PFSK-1 (cell line): ENCODE measurements around the gene TADA1.

ENCODE experiments used
- POLR2AphosphoS5 ChIP-seq: IDR thresholded peaks from 2 replicates; pipeline ENCODE4 v1.6.1; 2012; ENCODE audit warnings: low read depth, mild to moderate bottlenecking, control low read depth, low read length, moderate library complexity
- SIN3A ChIP-seq: IDR thresholded peaks from 2 replicates; pipeline ENCODE4 v1.6.1; 2012; ENCODE audit warnings: mild to moderate bottlenecking, low read length, moderate library complexity, borderline replicate concordance; ENCODE audit not compliant: insufficient read depth
- TAF1 ChIP-seq: IDR thresholded peaks from 2 replicates; pipeline ENCODE4 v1.6.1; 2012; ENCODE audit warnings: low read length, control low read depth, borderline replicate concordance; ENCODE audit not compliant: insufficient read depth

DNA sequence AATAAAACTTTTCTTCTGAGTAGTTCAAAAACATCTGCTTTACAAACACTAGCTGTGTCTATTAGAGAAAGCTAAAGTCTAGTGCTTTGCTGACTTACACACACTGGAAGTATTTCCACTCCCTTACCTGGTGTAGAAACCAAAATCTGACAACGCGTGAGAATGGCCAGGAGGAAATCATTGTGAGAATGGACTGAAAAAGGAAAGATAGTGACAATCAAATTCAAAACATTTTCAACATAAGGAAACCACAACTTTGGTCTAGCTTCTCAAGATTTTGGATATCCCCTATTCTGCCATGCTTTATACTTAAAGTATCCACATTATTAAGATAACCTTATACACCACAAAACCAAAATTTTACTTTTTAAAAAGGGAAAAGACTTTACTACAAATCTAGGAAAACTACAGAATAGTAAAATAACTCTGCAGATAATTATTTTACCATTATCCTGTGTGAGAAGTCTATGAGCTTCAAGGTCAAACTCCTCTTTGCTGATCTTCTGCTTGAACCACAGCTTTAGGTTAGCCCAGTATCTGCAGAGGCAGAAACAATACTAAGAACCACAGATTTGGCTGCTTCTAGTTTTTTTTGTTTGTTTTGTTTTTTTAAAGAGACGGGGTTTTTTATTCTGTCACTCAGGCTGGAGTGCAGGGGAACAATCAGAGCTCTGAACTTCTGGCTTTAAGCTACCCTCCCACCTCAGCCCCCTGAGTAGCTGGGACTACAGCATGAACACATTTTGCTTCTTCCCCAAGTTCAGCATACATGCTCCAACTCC lies 6.6 kb downstream of the TADA1 start:
- no peak for TF ChIP-seq SIN3A
- no peak for TF ChIP-seq POLR2AphosphoS5
- no peak for TF ChIP-seq TAF1
